BLaER1 treated with 17β-estradiol and CSF1 and Interleukin-3, amounts not matched to agents 10 nM and 100 nM (cell line): ENCODE data around the gene PHOX2A.

Experiments
- H3K27ac ChIP-seq, 11 experiments: shearing (Covaris generic); formaldehyde crosslinking; 2 replicates each; pipeline ENCODE4 v1.8.1; 2022
- H3K27me3 ChIP-seq, 11 experiments: shearing (Covaris generic); formaldehyde crosslinking; 2 replicates each; pipeline ENCODE4 v1.8.1; 2022
- H3K36me3 ChIP-seq, 11 experiments: shearing (Covaris generic); formaldehyde crosslinking; 2 replicates each; pipeline ENCODE4 v1.8.1; 2022
- H3K4me1 ChIP-seq, 10 experiments: shearing (Covaris generic); formaldehyde crosslinking; 2 replicates each; pipeline ENCODE4 v1.8.1; 2022
- H3K4me2 ChIP-seq, 11 experiments: shearing (Covaris generic); formaldehyde crosslinking; 2 replicates each; pipeline ENCODE4 v1.8.1; 2022
- H3K4me3 ChIP-seq, 10 experiments: shearing (Covaris generic); formaldehyde crosslinking; 2 replicates each; pipeline ENCODE4 v1.8.1; 2022
- H3K9ac ChIP-seq, 11 experiments: shearing (Covaris generic); formaldehyde crosslinking; 2 replicates each; pipeline ENCODE4 v1.8.1; 2022
- H3K9me3 ChIP-seq, 11 experiments: shearing (Covaris generic); formaldehyde crosslinking; replicated peaks in 1 of 11; 2 replicates each; pipeline ENCODE4 v1.8.1; 2022
- H4K20me1 ChIP-seq, 11 experiments: shearing (Covaris generic); formaldehyde crosslinking; 2 replicates each; pipeline ENCODE4 v1.8.1; 2022
- Cebpa-rat ChIP-seq, 11 experiments: shearing (Covaris generic); IDR thresholded peaks; 2 replicates each; pipeline ENCODE4 v1.8.1; 2022

The PHOX2A gene

DNA sequence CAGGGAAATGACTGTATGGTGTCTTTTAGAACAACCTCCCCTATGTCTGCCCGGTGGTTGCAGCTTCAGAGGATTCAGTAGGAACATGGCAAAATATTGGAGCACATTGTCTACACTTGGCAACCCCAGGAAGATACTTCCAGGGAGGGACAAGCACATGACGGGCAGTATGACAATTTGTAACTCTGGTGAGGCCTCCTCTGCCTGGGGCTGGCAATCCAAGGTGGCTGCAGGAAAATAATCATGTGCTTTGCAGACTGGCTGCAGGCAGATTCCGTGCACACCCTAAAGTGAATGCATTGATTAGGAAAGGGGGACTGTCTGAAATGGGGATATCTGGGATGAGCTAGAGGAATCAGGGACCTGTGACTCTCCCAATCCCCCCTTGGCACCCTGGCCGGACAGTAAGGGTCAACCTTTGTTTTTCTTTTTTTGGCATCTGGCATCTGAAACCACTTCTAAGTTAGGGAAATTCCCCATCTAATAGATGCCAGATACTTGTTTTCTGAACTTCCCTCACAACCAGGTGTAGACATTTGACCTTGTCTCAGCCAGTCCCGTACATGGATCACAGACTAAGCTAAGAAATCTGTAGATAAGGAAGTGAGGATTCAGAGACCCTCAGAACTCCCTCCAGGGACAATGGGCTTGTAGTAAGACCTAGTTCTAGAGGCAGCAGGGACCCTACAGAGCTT is 10.5 kb upstream of the PHOX2A start:
- no peaks in the 10 kb centered on the region; a peak in 1 of 22 replicates for H4K20me1 ChIP-seq
- H3K36me3 ChIP-seq = no peaks in the 10 kb centered on the region
- no peak overlapping the region for H3K4me3 ChIP-seq
- H3K4me1 ChIP-seq = peaks cover 0 to 7% (median 0%) of the 10 kb centered on the region in 10 experiments; a peak in 2 of 20 replicates
- TF ChIP-seq Cebpa-rat (IDR thresholded peaks at IDR 0.05) = no peak
- no peaks in the 10 kb centered on the region for H3K27me3 ChIP-seq
- no peak overlapping the region for H3K9ac ChIP-seq
- 0 out of 22 replicates have a peak overlapping the region, but pooled peaks of 1 of the 11 experiments have one; percentile 4 for H3K4me2 ChIP-seq
- no peak overlapping the region for H3K27ac ChIP-seq
- H3K9me3 ChIP-seq = peaks cover 0 to 7% (median 0%) of the 10 kb centered on the region in 11 experiments; a peak in 1 of 22 replicates

DNA sequence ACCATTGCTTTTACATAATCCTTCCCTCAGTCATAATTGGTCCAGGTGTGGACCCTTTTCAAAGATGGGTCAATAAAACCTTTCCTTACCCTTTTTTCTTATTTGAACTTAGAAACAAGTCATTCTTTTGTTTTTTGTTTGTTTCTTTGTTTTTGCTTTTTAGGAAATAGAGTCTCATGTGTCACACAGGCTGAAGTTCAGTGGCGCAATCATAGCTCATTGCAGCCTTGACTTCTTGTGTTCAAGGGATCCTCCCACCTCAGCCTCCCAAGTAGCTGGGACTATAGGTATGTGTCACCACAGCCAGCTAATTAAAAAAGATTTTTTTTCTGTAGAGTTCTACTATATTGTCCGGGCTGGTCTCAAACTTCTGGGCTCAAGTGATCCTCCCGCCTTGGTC is 9.4 kb upstream of the PHOX2A start:
- H3K4me1 ChIP-seq = peaks cover 0 to 7% (median 0%) of the 10 kb centered on the region in 10 experiments; a peak in 2 of 20 replicates
- H3K4me2 ChIP-seq = no peak overlapping the region
- peaks cover 0 to 7% (median 0%) of the 10 kb centered on the region in 11 experiments; a peak in 1 of 22 replicates for H3K9me3 ChIP-seq
- no peak for TF ChIP-seq Cebpa-rat (IDR thresholded peaks at IDR 0.05)
- H3K9ac ChIP-seq = no peak overlapping the region
- no peaks in the 10 kb centered on the region for H3K36me3 ChIP-seq
- no peak overlapping the region for H3K4me3 ChIP-seq
- no peak overlapping the region for H3K27ac ChIP-seq
- H3K27me3 ChIP-seq = no peaks in the 10 kb centered on the region
- no peaks in the 10 kb centered on the region; a peak in 1 of 22 replicates for H4K20me1 ChIP-seq

DNA sequence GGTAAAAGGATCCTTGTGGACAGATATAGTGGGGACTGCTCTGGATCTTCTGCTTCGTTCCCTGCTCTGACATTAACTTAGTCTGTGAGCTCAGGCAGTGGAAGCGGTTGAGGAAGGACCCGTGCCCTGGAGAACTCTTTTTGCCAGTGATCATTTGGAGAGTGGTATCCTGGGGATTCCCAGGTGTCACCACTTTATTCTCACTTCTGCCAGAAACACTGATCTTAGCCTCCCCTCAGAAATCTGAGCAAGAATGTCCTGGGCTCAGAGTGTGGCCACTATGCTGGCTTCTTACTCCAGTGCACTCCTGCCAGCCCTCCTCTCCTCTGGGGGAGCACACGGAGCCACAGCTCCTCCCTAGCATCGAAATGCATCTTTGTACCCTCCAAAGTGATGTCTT is 7.6 kb upstream of the PHOX2A start:
- Histone ChIP-seq H3K9ac (no peak overlapping the region), H3K27ac (no peak overlapping the region), H3K27me3 (peaks cover 8 to 16% (median 12%) of the 10 kb centered on the region in 11 experiments), H3K4me3 (no peak overlapping the region), H3K36me3 (no peaks in the 10 kb centered on the region), H3K4me2 (no peak overlapping the region), H3K9me3 (peaks cover 0 to 7% (median 0%) of the 10 kb centered on the region in 11 experiments; a peak in 1 of 22 replicates), H3K4me1 (peaks cover 0 to 7% (median 0%) of the 10 kb centered on the region in 10 experiments; a peak in 2 of 20 replicates), H4K20me1 (no peaks in the 10 kb centered on the region; a peak in 1 of 22 replicates)
- no peak for TF ChIP-seq Cebpa-rat (IDR thresholded peaks at IDR 0.05)

DNA sequence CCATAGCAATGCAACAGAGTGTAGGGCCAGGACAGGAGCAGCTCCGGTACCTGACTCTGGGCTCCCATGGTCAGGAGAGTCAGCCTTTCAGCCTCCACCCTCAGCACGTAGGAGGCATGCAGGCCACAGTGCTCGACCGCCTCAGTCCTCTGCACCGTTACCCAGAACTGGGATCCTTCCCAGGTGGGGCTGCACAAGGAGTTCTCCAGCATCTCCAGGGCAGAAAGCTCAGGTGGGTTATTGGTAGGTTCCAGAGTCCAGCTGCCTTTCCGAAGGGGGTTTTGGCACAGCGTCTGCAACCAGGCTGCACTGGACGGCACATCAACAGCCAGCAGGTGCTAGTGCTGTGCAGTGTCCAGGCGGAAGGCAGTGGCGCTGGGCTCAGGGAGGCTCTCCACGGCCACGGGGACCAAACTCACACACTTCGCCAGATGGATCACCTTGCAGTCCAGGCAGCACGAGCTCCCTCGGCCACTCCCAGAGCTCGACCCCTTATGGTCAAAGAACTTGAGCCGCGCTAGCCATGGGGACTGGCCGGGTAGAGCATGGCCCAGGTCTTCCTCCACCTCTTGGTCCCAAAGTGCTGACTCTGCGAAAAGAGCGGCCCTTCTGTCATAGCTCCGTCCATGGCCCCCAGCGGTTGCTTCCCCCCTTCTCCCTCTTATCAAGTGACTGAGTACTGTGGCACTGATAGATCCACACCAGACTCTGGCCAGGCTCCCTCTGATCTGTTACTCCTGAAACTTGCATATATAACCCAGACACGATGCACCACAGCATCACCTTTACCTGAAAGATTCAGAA is 6.9 kb upstream of the PHOX2A start:
- Histone ChIP-seq H3K27ac (no peak overlapping the region), H3K4me2 (no peak overlapping the region), H3K27me3 (peaks cover 15 to 23% (median 20%) of the 10 kb centered on the region in 11 experiments), H3K9me3 (peaks cover 0 to 7% (median 0%) of the 10 kb centered on the region in 11 experiments; a peak in 1 of 22 replicates), H3K36me3 (no peaks in the 10 kb centered on the region), H3K4me3 (no peak overlapping the region), H3K4me1 (peaks cover 0 to 6% (median 0%) of the 10 kb centered on the region in 10 experiments; a peak in 2 of 20 replicates), H4K20me1 (no peaks in the 10 kb centered on the region; a peak in 2 of 22 replicates), H3K9ac (no peak overlapping the region)
- TF ChIP-seq Cebpa-rat (IDR thresholded peaks at IDR 0.05) = no peak

DNA sequence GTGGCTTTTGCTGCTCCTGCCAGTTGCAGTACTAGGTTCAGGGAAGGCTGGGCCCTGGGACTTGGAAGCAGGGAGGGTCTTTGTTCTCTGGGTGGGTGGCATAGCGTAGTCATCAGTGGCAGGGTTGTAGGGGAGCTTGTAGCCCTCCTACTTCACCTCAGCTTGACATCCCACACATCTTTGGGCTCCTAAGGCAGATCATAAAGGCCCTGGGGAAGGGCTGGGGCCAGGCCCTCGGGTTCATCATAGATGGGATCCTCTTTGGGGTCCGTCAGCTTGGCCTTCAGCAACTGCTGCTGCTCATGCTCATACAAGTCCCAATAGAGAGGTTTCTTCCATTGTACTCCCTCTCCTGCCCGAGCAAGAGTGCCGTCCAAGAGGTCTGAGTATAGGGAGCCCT is 6.0 kb upstream of the PHOX2A start:
- TF ChIP-seq Cebpa-rat (IDR thresholded peaks at IDR 0.05) = no peak
- H3K9ac ChIP-seq = no peak overlapping the region
- no peak overlapping the region for H3K4me3 ChIP-seq
- H3K36me3 ChIP-seq = no peaks in the 10 kb centered on the region
- no peak overlapping the region for H3K4me2 ChIP-seq
- H3K27ac ChIP-seq = no peak overlapping the region
- 0 out of 20 replicates have a peak, but pooled peaks cover 0 to 4% (median 0%) of the 10 kb centered on the region in 10 experiments for H3K4me1 ChIP-seq
- H3K9me3 ChIP-seq = peaks cover 0 to 7% (median 0%) of the 10 kb centered on the region in 11 experiments; a peak in 2 of 22 replicates
- peaks cover 24 to 32% (median 29%) of the 10 kb centered on the region in 11 experiments for H3K27me3 ChIP-seq
- peaks cover 0 to 6% (median 0%) of the 10 kb centered on the region in 11 experiments; a peak in 2 of 22 replicates for H4K20me1 ChIP-seq

DNA sequence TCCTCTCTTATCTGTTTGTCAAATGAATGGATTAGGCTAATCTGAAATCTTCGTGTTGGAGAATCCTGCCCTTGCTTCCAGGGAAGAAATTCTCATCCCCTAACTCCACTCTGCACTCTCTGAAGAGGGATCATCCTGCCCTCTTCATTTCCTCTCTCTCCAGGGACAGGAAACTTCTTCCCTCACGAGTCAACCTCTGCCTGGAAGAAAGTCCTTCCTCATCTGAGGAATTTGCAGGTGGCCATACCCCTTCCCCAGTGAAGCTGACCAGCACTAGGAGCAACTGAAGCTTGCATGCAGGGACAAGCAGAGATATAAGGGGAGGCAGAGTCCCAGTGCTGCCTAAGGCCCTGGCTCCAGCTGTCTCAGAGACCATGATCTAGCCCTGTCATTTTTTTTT is 3.6 kb upstream of the PHOX2A start:
- Histone ChIP-seq H3K4me3 (no peak overlapping the region), H4K20me1 (peaks cover 0 to 6% (median 0%) of the 10 kb centered on the region in 11 experiments; a peak in 2 of 22 replicates), H3K27ac (no peak overlapping the region), H3K9me3 (peaks cover 17 to 30% (median 22%) of the 10 kb centered on the region in 11 experiments), H3K4me1 (no peaks in the 10 kb centered on the region), H3K36me3 (peaks cover 0 to 5% (median 0%) of the 10 kb centered on the region in 11 experiments; a peak in 2 of 22 replicates), H3K27me3 (peaks cover 48 to 56% (median 53%) of the 10 kb centered on the region in 11 experiments), H3K9ac (no peak overlapping the region), H3K4me2 (no peak overlapping the region)
- no peak for TF ChIP-seq Cebpa-rat (IDR thresholded peaks at IDR 0.05)

DNA sequence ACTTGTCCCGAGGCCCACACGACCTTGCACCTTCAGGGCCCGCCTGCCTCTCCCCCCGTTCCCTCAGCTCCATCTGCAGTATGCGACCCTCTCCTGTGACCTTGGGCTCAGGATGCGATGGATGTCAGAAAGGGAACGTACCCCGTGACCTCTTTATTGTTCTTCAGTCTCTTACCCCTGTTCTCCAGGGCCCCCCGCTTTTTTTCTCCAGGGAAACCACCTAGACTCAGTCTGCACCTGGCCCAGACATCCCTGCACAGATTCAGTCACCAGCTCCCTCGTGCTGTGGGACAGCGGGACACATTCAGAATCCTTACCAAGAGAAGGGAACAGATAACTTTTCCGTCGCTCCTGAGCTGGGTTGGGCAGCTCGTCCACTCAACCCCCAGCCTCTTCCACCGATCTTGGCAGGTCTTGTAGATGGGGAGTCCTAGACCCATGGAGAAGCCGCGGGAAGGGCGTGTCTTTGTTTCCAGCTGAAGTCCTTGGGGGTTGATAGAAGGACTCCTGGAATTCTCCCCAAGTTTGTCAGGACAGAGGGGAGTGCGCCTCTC is 1.4 kb upstream of the PHOX2A start:
- no peak overlapping the region for H3K4me3 ChIP-seq
- TF ChIP-seq Cebpa-rat (IDR thresholded peaks at IDR 0.05) = no peak
- H3K9me3 ChIP-seq = peaks cover 17 to 38% (median 30%) of the 10 kb centered on the region in 11 experiments
- no peak overlapping the region for H3K4me2 ChIP-seq
- H3K27me3 ChIP-seq = peaks cover 66 to 79% (median 75%) of the 10 kb centered on the region in 11 experiments
- H3K36me3 ChIP-seq = peaks cover 0 to 5% (median 0%) of the 10 kb centered on the region in 11 experiments; a peak in 2 of 22 replicates
- no peak overlapping the region for H3K9ac ChIP-seq
- no peak overlapping the region for H3K27ac ChIP-seq
- H3K4me1 ChIP-seq = peaks cover 1 to 6% (median 3%) of the 10 kb centered on the region in 10 experiments; a peak in 17 of 20 replicates
- H4K20me1 ChIP-seq = peaks cover 0 to 12% (median 4%) of the 10 kb centered on the region in 11 experiments; a peak in 11 of 22 replicates

DNA sequence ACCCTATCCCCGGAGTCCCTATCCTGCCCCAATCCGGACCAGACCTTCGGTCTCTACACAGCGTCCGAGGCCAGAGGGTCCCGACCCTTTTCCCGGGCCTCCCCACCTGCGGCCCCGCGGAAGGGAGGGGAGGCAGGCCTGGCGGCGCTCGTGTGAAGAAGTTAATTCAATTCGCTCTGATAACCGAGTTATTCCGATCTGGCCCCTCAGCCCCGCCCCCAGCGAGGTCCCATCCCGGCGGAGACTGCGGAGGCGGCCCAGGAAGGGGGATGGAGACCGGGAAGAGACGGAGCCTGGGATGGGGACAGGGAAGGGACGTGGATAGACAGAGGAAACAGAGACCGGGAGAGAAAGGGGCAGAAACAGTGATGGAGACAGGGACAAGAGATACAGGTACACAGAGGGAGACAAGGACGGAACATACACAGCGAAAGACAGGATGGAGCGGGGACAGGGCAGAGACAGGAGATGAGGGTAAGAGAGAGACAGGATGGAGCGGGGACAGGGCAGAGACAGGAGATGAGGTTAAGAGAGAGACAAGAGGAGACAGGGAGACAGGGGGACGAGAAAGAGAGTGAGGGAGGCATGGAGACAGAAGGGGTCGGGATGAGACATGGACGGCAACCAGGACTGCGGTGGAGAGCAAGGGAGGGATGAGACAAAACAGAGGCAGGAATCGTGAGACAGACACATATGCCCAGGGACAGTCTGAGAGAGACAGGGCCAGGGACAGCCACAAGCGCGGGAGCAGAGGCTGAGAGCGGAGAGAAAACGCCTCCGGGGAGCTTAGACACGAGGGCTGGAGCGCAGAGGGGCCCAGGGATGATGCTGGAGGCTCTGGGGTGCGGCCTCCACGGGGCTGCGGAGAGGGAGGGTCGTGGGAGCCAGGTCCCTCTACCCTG is 636 bp upstream of the PHOX2A start:
- peaks cover 73 to 86% (median 82%) of the 10 kb centered on the region in 11 experiments for H3K27me3 ChIP-seq
- peaks cover 17 to 38% (median 30%) of the 10 kb centered on the region in 11 experiments for H3K9me3 ChIP-seq
- H3K4me2 ChIP-seq = no peak overlapping the region
- H3K27ac ChIP-seq = no peak overlapping the region
- no peak overlapping the region for H3K4me3 ChIP-seq
- H4K20me1 ChIP-seq = peaks cover 0 to 20% (median 11%) of the 10 kb centered on the region in 11 experiments; a peak in 14 of 22 replicates
- no peak for TF ChIP-seq Cebpa-rat (IDR thresholded peaks at IDR 0.05)
- H3K4me1 ChIP-seq = peaks cover 8 to 13% (median 11%) of the 10 kb centered on the region in 10 experiments
- H3K9ac ChIP-seq = no peak overlapping the region
- H3K36me3 ChIP-seq = peaks cover 0 to 5% (median 0%) of the 10 kb centered on the region in 11 experiments; a peak in 2 of 22 replicates
